ENCODE measurements around the gene EPHA2.

GRCh38 chr1:16153096-16153998, 2.5 kb downstream of the EPHA2 start:
- no peak for TF ChIP-seq MAX (IDR thresholded peaks at IDR 0.05; ENCODE audit: low read depth, low read length)
- no peak for TF ChIP-seq CTCF (IDR thresholded peaks at IDR 0.05; ENCODE audit: low read depth, low read length)
